Stimulated activated CD4-positive, alpha-beta T cell treated with anti-CD3 and anti-CD28 coated beads, Interleukin-1b, Interleukin-23, amount 100 ng/mL, for 24 hours (primary cell): ENCODE results near the gene GNG3.
A peak's percentile ranks its signal among the peaks of the same experiment; 100 is the strongest.
"Not testable (repeated sequence)": the region's sequence is repeated elsewhere in the genome, so short reads cannot be mapped to it uniquely, and the experiment has no call there.

ENCODE experiments used
- DNase-seq, 4 experiments: peaks; one replicate each; pipeline ENCODE4 v3.0.0-alpha.2; 2020; ENCODE audit warnings: low read depth in 4 of 4, low spot score in 1 of 4

Gene GNG3

DNA sequence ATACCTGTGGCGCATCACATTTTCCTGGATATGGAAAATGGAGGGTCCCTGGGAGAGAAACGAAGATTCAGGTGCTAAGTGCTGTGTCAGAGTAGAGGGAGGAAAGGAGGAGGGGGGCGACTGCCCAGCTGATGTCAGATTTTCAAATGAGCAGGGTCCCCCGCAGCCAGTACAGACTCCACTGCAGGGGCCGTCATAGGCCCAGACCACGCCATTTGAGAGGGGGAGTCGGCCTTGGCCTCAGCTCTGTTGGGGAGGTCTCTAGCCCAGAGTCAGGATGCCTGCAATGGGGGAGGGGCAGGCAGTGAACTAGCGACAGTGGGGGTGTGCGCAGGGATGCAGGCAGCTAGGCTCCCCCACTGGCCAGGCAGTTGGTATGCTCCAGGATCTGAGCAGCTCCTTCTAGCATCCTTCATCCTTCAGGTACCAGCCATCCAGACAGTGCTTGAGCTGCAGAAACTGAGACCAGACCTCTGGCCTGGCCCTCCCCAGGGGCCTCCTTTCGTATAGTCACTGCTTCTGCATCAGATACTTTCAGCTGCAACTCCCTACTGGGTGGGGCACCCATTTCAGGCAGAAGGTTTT is at the start of gene GNG3, which contains the start of gene BSCL2:
Gene GNG3, plus strand, starts transcription at position 400 of the 585 bp plus-strand sequence. CDS start 620 bp downstream, outside the sequence.
Gene BSCL2, minus strand, starts transcription at position 148 of the 585 bp plus-strand sequence. CDS start 229 bp downstream, outside the sequence.
- no peak for DNase-seq

GRCh38 chr11:62664405-62665074 is 42.9 kb upstream of the GNG3 start:
- no peak for DNase-seq

GRCh38 chr11:62665075-62665598 is 42.3 kb upstream of the GNG3 start, which contains the start of the genes C11orf98 and CSKMT:
Gene C11orf98, minus strand, starts transcription at chr11:62665210. Its CDS starts 41 bp downstream, at chr11:62665169.
Gene CSKMT, plus strand, starts transcription at chr11:62665312. Its CDS starts 568 bp downstream, at chr11:62665880.
- DNase-seq = peak; percentile 88 to 97 (median 94)

DNA sequence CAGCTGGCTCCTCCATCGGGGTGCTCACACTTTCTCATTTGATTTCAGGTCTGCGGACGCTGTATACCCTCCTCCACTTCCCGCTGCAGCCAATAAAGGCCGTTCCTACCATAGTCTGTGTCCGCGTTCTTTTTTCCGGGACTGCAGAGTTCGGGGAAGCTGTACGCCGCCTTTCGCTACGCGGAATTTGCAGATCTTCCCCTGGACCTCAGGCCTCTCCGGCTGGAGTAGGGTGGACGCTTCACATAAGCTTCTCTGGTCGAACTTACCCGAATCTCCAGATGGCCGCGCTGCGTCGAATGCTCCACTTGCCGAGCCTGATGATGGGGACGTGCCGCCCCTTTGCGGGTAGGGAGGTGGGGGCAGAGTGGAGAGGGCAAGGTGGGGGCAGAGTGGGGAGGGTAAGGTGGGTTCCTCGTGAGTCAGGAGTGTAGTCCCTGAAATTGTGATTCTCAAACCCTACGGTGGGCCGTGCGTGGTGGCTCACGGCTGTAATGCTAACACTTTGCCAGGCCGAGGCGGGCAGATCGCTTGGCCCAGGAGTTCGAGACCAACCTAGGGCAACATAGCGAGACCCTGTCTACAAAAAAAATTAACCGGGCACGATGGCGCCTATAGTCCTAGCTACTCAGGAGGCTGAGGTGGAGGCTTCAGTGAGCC is 41.7 kb upstream of the GNG3 start:
- peak in 1 of 4 experiments; percentile 45 for DNase-seq

DNA sequence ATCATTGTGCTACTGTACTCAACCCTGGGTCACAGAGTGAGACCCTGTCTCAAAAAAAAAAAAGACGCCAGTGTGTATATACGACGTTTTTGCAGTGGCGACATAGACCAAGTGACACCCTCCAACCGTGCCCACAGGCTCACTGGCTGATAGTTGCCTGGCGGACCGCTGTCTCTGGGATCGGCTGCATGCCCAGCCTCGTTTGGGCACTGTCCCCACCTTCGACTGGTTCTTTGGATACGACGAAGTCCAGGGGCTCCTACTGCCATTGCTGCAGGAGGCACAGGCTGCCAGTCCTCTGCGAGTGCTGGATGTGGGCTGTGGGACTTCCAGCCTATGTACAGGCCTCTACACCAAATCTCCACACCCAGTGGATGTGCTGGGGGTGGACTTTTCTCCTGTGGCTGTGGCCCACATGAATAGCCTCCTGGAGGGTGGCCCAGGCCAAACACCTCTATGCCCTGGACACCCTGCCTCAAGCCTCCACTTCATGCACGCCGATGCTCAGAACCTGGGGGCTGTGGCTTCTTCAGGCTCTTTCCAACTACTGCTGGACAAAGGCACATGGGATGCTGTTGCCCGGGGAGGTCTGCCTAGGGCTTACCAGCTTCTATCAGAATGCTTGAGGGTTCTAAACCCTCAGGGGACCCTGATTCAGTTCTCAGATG is 41.1 kb upstream of the GNG3 start:
- no peak for DNase-seq

GRCh38 chr11:62667460-62667859 is 40.0 kb upstream of the GNG3 start:
- DNase-seq = no peak

- DNase-seq = no peak
These were observed 37.9 kb upstream of the GNG3 start for GRCh38 chr11:62669420-62670161.

DNA sequence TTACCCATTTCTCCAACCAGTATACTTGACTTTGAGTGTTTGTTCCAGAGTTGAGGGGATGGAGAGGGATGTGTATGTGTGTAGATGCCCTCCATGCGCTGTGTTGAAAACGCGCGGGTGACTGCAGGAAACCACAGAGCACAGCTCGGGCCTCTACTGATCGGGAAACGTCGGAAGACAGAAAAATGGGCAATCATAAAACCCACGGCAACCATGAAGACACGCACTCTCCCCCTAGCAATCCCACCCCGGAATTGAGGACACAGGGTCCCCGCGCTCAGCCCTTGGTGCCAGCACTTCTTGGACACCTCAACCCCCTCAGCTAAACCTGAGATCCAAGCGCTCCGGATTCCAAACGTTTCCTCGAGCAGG is 36.3 kb upstream of the GNG3 start:
- no peak for DNase-seq

GRCh38 chr11:62671608-62672389 is 35.7 kb upstream of the GNG3 start, which contains the start of the genes LBHD1 and UQCC3:
Gene LBHD1, minus strand, starts transcription at chr11:62672267. Its CDS starts 2,236 bp downstream, at chr11:62670031.
Gene UQCC3, plus strand, starts transcription at chr11:62671673. Its CDS starts 73 bp downstream, at chr11:62671746.
- DNase-seq = peak in 3 of 4 experiments; percentile 59 to 71 (median 61)

- DNase-seq = no peak
These were observed 34.3 kb upstream of the GNG3 start for GRCh38 chr11:62673196-62673525.

- DNase-seq = not testable (repeated sequence)
These were observed 32.1 kb upstream of the GNG3 start for GRCh38 chr11:62675415-62675814.

- no peak for DNase-seq
These were observed 30.8 kb upstream of the GNG3 start for GRCh38 chr11:62676698-62677097.

- no peak for DNase-seq
These were observed 30.3 kb upstream of the GNG3 start for GRCh38 chr11:62677156-62677555.

DNA sequence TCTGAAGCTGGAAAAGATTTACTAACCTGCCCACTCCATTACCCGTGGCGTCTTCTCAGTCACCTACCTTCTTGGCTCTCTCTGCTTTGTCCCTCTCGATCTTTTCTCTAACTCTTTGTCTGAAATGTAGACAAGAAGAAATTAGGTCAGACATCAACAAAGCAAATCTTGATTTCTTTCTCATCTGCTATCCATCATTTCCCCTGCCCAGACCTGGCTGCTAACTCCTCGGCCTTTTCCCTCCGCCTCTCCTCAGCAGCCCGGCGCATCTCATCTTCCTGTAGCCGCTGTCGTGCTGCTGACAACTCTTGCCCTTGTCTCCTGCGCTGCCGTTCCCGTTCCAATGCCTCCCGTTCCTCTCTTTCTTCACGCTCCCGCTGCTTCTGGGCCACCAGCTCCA is 29.8 kb upstream of the GNG3 start:
- no peak for DNase-seq

- DNase-seq = no peak
These were observed 29.1 kb upstream of the GNG3 start for GRCh38 chr11:62678433-62678769.

GRCh38 chr11:62678770-62679696 is 28.4 kb upstream of the GNG3 start, which contains the start of gene UBXN1:
Gene UBXN1, minus strand, starts transcription at chr11:62679073. Its CDS starts 150 bp downstream, at chr11:62678923.
- DNase-seq = peak; percentile 69 to 81 (median 76)

GRCh38 chr11:62680825-62681240 is 26.6 kb upstream of the GNG3 start:
- DNase-seq = no peak

DNA sequence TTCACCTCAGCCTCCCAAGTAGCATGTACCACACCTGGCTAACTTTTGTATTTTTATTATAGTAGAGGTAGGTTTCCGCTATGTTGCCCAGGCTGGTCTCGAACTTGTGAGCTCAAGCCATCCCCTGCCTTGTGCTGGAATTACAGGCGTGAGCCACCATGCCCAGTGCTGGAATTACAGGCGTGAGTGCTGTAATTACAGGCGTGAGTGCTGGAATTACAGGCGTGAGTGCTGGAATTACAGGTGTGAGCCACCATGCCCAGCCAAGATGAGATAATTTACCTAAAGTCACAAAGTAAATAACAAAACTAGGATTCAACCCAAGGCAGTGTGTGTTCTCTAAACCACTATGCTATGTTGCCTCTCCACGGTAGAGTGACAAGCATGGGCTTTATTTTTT is 25.0 kb upstream of the GNG3 start:
- no peak for DNase-seq
